ENCODE data around the gene CMTM3. TPM values are rescaled to one million over a fixed set of nuclear protein-coding genes. Genes with fewer than 3 reads are reported as not detected.

CMTM3 gene
- total and polyA plus RNA-seq, 12 donors, result 6.6 to 19.9 (median 7.9) TPM

DNA sequence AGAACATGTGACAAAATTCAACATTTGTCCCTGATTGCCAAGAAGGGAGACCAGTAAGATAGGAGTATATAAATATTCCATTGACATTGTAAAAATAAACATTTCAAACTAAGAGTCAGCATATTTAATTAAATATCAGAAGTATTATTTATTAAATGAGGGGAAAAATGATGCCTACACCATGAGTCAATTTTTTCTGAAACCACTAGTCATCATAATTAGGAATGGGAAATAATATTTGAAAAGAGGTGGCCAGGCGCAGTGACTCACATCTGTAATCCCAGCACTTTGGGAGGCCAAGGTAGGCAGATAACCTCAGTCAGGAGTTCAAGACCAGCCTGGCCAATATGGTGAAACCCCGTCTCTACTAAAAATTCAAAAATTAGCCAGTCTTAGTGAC lies 36.1 kb upstream of the CMTM3 start:
- Histone ChIP-seq H3K9me3 (peaks cover 0 to 4% (median 0%) of the 10 kb centered on the region in 11 donors), H3K36me3 (peaks cover 0 to 46% (median 0%) of the 10 kb centered on the region in 9 donors), H3K4me3 (no peak overlapping the region), H3K27ac (no peak overlapping the region), H3K27me3 (no peaks in the 10 kb centered on the region), H3K4me1 (peaks cover 0 to 26% (median 0%) of the 10 kb centered on the region in 9 donors)
- TF ChIP-seq, protein P1, sequence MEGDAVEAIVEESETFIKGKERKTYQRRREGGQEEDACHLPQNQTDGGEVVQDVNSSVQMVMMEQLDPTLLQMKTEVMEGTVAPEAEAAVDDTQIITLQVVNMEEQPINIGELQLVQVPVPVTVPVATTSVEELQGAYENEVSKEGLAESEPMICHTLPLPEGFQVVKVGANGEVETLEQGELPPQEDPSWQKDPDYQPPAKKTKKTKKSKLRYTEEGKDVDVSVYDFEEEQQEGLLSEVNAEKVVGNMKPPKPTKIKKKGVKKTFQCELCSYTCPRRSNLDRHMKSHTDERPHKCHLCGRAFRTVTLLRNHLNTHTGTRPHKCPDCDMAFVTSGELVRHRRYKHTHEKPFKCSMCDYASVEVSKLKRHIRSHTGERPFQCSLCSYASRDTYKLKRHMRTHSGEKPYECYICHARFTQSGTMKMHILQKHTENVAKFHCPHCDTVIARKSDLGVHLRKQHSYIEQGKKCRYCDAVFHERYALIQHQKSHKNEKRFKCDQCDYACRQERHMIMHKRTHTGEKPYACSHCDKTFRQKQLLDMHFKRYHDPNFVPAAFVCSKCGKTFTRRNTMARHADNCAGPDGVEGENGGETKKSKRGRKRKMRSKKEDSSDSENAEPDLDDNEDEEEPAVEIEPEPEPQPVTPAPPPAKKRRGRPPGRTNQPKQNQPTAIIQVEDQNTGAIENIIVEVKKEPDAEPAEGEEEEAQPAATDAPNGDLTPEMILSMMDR (IDR thresholded peaks at IDR 0.05), result no peak
- WGBS, 2 donors, result 95 to 98% methylated on average over 2 of the region's 2 CpGs
- ATAC-seq, result no peak
- DNase-seq, result no peak
- intact Hi-C loops (cut with DNase I), result no loop called here

DNA sequence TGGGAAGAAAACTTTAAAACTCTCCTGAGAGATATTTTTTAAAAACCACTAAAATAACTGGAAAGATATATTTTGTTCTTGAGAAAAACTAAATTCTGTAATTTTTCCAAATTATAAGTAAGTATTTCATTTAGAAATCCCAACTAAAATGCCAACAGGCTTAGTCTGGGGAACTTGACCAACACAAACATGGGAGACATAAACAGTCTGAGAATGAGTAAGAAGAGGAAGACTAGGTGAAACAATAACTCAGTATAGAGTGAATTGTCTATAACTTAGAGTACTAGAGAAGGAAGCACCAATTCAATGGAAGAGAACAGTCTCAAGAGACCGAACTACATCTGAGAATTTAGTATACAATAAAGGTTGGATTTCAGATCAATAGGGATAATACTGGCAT lies 35.4 kb upstream of the CMTM3 start:
- WGBS, 2 donors, result 98 to 100% methylated on average over 1 of the region's 1 CpG
- TF ChIP-seq, protein P1 (IDR thresholded peaks at IDR 0.05), result no peak
- ATAC-seq (no peak), DNase-seq (no peak)
- H3K36me3 ChIP-seq, result peaks cover 0 to 39% (median 0%) of the 10 kb centered on the region in 9 donors
- peaks cover 0 to 26% (median 0%) of the 10 kb centered on the region in 9 donors for H3K4me1 ChIP-seq
- peaks cover 0 to 4% (median 0%) of the 10 kb centered on the region in 11 donors for H3K9me3 ChIP-seq
- peak overlapping the region in 1 of 10 donors; percentile 29 for H3K27ac ChIP-seq
- intact Hi-C loops (cut with DNase I), result no loop called here
- no peak overlapping the region for H3K4me3 ChIP-seq
- no peaks in the 10 kb centered on the region for H3K27me3 ChIP-seq

DNA sequence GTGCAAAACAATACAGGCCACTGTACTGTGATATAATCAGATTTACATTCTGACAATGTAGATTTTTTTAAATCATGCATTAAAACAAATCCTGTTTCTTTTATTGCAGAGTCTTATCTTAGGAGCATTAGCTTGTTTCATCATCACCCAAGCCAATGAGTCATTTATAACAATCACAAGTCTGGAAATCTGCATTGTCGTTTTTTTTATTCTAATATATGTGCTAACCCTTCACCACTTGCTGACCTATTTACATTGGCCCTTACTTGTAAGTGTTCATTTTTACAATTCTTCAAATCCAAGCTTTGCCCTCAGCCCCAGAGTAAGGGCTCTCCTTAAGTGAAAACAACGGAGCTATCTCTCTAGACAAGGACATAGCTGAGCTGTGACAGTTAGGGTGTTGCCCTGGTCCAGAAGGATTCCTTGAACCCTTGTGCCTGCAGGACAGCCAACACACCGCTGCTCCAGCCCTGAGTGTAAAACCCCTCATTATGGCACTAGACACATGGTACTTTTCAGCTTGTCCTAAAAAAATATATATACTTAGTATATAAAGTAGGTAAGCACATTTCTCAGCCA lies 34.6 kb upstream of the CMTM3 start:
- TF ChIP-seq, protein P1 (IDR thresholded peaks at IDR 0.05), result no peak
- H3K27me3 ChIP-seq, result no peaks in the 10 kb centered on the region
- H3K9me3 ChIP-seq, result peaks cover 0 to 4% (median 0%) of the 10 kb centered on the region in 11 donors
- peaks cover 0 to 31% (median 0%) of the 10 kb centered on the region in 9 donors for H3K36me3 ChIP-seq
- H3K4me3 ChIP-seq, result no peak overlapping the region
- peaks cover 0 to 26% (median 0%) of the 10 kb centered on the region in 9 donors for H3K4me1 ChIP-seq
- DNase-seq, result no peak
- intact Hi-C loops (cut with DNase I), result no loop called here
- 65 to 71% methylated on average over 3 of the region's 3 CpGs for WGBS, 2 donors
- peak in 2 of 8 donors; percentile 42 to 52 for ATAC-seq
- H3K27ac ChIP-seq, result no peak overlapping the region

DNA sequence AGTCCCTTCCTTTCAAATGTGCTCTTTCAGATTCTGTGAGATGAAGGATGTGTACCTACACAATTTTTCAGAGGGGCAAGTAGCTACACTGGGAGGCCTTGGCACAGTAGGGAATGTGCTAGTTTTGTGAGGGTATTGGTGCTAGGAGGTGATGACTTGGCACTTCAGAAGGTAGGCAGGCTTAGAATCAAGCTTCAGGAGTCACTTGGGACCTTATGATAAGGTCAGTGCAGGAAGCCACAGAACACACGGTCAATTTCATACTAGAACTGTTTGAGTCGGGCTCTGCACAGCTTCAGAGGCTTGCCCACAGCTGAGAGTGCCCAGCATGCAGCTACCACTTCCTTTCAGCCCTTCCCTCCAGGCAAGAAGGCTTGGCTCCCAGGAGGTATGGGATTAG lies 32.1 kb upstream of the CMTM3 start:
- WGBS, 2 donors, result 55 to 67% methylated on average over 2 of the region's 2 CpGs
- Histone ChIP-seq H3K4me1 (peaks cover 0 to 26% (median 4%) of the 10 kb centered on the region in 9 donors), H3K4me3 (no peak overlapping the region), H3K27ac (no peak overlapping the region), H3K36me3 (peaks cover 0 to 6% (median 0%) of the 10 kb centered on the region in 9 donors), H3K27me3 (peaks cover 0 to 6% (median 0%) of the 10 kb centered on the region in 7 donors), H3K9me3 (peaks cover 0 to under 1% (median 0%) of the 10 kb centered on the region in 11 donors)
- intact Hi-C loops (cut with DNase I), result no loop called here
- TF ChIP-seq, protein P1 (IDR thresholded peaks at IDR 0.05), result no peak
- DNase-seq (no peak), ATAC-seq (no peak)
